IMR-90 (cell line): ENCODE results near the gene TRIP11. TPM values are rescaled to one million over a fixed set of nuclear protein-coding genes. Genes with fewer than 3 reads are reported as not detected.

Experiments used
- ATAC-seq: fragments of 200-7000 bp; cut with Tn5 transposase; 2 replicates; pipeline ENCODE4 v1.9.1; 2020; ENCODE audit warnings: low read depth, mild to moderate bottlenecking, moderate library complexity
- BruUV-seq: library from RNA; stranded (reverse); fragments of 400-500 nt; replicated peaks from 2 replicates; lab custom pipeline; 2021; lab: Mats Ljungman, UMichigan
- CTCF ChIA-PET: fragments of 300-600 bp; formaldehyde crosslinking; extraction: SDS; loops from one replicate; lab custom pipeline; 2021; ENCODE audit warnings: antibody characterized with exemption; lab: Yijun Ruan, JAX
- POLR2A ChIA-PET: fragments of 300-600 bp; sonication (Branson Sonifier 250); formaldehyde crosslinking; loops from one replicate; lab custom pipeline; 2022; ENCODE audit warnings: antibody characterized with exemption; ENCODE audit not compliant: unreplicated experiment; lab: Charles Lee
- DNase-seq: peaks from one replicate; pipeline ENCODE4 v3.0.0; 2013
- H2AFZ ChIP-seq: replicated peaks from 2 replicates; pipeline ENCODE3; 2013; ENCODE audit warnings: low read length, mild to moderate bottlenecking; ENCODE audit not compliant: poor library complexity
- H2AK5ac ChIP-seq: 2 replicates; pipeline ENCODE4 v1.6.1; 2013; ENCODE audit warnings: low read depth, low read length, inconsistent platforms
- H2AK9ac ChIP-seq: replicated peaks from 2 replicates; pipeline ENCODE3; 2013; ENCODE audit warnings: mild to moderate bottlenecking, low read depth, low read length, moderate library complexity; ENCODE audit not compliant: poor library complexity
- H2BK120ac ChIP-seq: 2 replicates; pipeline ENCODE4 v1.6.1; 2013; ENCODE audit warnings: low read depth, low read length, inconsistent platforms
- H2BK15ac ChIP-seq: 3 replicates; pipeline ENCODE4 v1.6.1; 2013; ENCODE audit warnings: low read depth, low read length, inconsistent platforms
- H2BK20ac ChIP-seq: 2 replicates; pipeline ENCODE4 v1.6.1; 2013; ENCODE audit warnings: low read depth, mild to moderate bottlenecking, inconsistent platforms, low read length, moderate library complexity
- H2BK5ac ChIP-seq: 2 replicates; pipeline ENCODE4 v1.6.1; 2013; ENCODE audit warnings: mild to moderate bottlenecking, low read depth, low read length, inconsistent platforms; ENCODE audit not compliant: poor library complexity, severe bottlenecking
- H3K14ac ChIP-seq: replicated peaks from 2 replicates; pipeline ENCODE4 v1.6.1; 2013; ENCODE audit warnings: low read depth, low read length, inconsistent platforms
- H3K18ac ChIP-seq: 2 replicates; pipeline ENCODE4 v1.6.1; 2013; ENCODE audit warnings: low read depth, low read length, control low read depth
- H3K23ac ChIP-seq: 2 replicates; pipeline ENCODE4 v1.6.1; 2013; ENCODE audit warnings: low read depth, low read length, inconsistent platforms
- H3K27ac ChIP-seq: 2 replicates; pipeline ENCODE4 v1.5.1; 2013; ENCODE audit warnings: mild to moderate bottlenecking, control low read depth, low read length; ENCODE audit not compliant: insufficient read depth
- H3K27me3 ChIP-seq: 2 replicates; pipeline ENCODE4 v1.6.1; 2013; ENCODE audit warnings: low read length; ENCODE audit not compliant: control insufficient read depth, insufficient read depth
- H3K36me3 ChIP-seq: 2 replicates; pipeline ENCODE4 v1.6.1; 2013; ENCODE audit warnings: low read length, mixed read lengths; ENCODE audit not compliant: control insufficient read depth, insufficient read depth
- H3K4ac ChIP-seq: 2 replicates; pipeline ENCODE4 v1.6.1; 2013; ENCODE audit warnings: low read depth, low read length, inconsistent platforms
- H3K4me1 ChIP-seq: 2 replicates; pipeline ENCODE4 v1.6.1; 2013; ENCODE audit warnings: low read length, mixed read lengths; ENCODE audit not compliant: control insufficient read depth, insufficient read depth
- H3K4me2 ChIP-seq: 2 replicates; pipeline ENCODE4 v1.6.1; 2013; ENCODE audit warnings: low read depth, mild to moderate bottlenecking, control low read depth, low read length, moderate library complexity
- H3K4me3 ChIP-seq: 2 replicates; pipeline ENCODE4 v1.5.1; 2013; ENCODE audit warnings: low read depth, mild to moderate bottlenecking, control low read depth, low read length, moderate library complexity; ENCODE audit not compliant: insufficient read depth
- H3K56ac ChIP-seq: 2 replicates; pipeline ENCODE4 v1.6.1; 2013; ENCODE audit warnings: low read length, inconsistent platforms; ENCODE audit not compliant: insufficient read depth; ENCODE audit errors: extremely low read depth
- H3K79me1 ChIP-seq, 2 experiments: 2 replicates each; pipeline ENCODE4 v1.6.1; 2013; ENCODE audit warnings: low read length in 2 of 2, inconsistent platforms in 1 of 2, low read depth in 1 of 2
- H3K9ac ChIP-seq: 2 replicates; pipeline ENCODE4 v1.6.1; 2013; ENCODE audit warnings: low read depth, low read length, control low read depth
- H3K9me1 ChIP-seq: 2 replicates; pipeline ENCODE4 v1.6.1; 2013; ENCODE audit warnings: low read length, inconsistent platforms; ENCODE audit not compliant: insufficient read depth
- H3K9me3 ChIP-seq: 2 replicates; pipeline ENCODE4 v1.6.1; 2013; ENCODE audit warnings: low read length; ENCODE audit not compliant: control insufficient read depth, insufficient read depth
- H4K20me1 ChIP-seq: 2 replicates; pipeline ENCODE4 v1.6.1; 2013; ENCODE audit warnings: low read length, inconsistent platforms; ENCODE audit not compliant: insufficient read depth
- H4K5ac ChIP-seq: 2 replicates; pipeline ENCODE4 v1.6.1; 2013; ENCODE audit warnings: mild to moderate bottlenecking, low read depth, low read length, control low read depth
- H4K8ac ChIP-seq, 2 experiments: 2 replicates each; pipeline ENCODE4 v1.6.1; 2013; ENCODE audit warnings: low read depth in 2 of 2, low read length in 2 of 2, control low read depth in 1 of 2, inconsistent platforms in 1 of 2
- H4K91ac ChIP-seq: 2 replicates; pipeline ENCODE4 v1.6.1; 2013; ENCODE audit warnings: low read depth, low read length, inconsistent platforms; ENCODE audit not compliant: insufficient read depth
- MAZ ChIP-seq: IDR thresholded peaks from 2 replicates; pipeline ENCODE4 v1.6.1; 2012; ENCODE audit warnings: low read depth, mild to moderate bottlenecking, low read length, improper control_type of control experiment, moderate library complexity, borderline replicate concordance
- WGBS, 2 experiments: methylation state at CpG; one replicate each; pipeline versions ENCODE4 v1.1.5 to v1.1.7; 2013; ENCODE audit warnings: missing lambda C conversion rate in 2 of 2; ENCODE audit not compliant: insufficient read length in 1 of 2; ENCODE audit errors: extremely low coverage in 2 of 2; 5-methylcytosine and 5-hydroxymethylcytosine counted together
- dilution Hi-C: fragments of 300-500 bp; cut with HindIII; formaldehyde crosslinking; loops from one replicate; pipeline ENCODE4 v1.14.3; 2018; ENCODE audit warnings: low sequenced_read_pairs; ENCODE audit not compliant: unreplicated experiment
- in situ Hi-C: fragments of 300-500 bp; cut with MboI; formaldehyde crosslinking; loops from 3 replicates; pipeline ENCODE4 v1.14.3; 2019; ENCODE audit warnings: low sequenced_read_pairs, inconsistent platforms, mixed read lengths
- intact Hi-C: fragments of 100-400 bp; cut with micrococcal nuclease; formaldehyde crosslinking; loops from 2 replicates; pipeline ENCODE4 v1.10.0; 2022
- polyA plus RNA-seq, 3 experiments: library from polyadenylated mRNA; depleted of rRNA; stranded (reverse); fragments of >200 nt; gene quantifications; 2 replicates each; pipeline ENCODE4 v1.2.3, GENCODE V29; 2012; ENCODE audit warnings: low replicate concordance in 1 of 3
- total RNA-seq: library from RNA; depleted of rRNA; stranded (reverse); fragments of >200 nt; gene quantifications from 2 replicates; pipeline ENCODE4 v1.2.3, GENCODE V29; 2012
- TF ChIP-seq, protein P1 (sequence below): conservative IDR thresholded peaks from 2 replicates; pipeline ENCODE4 v1.5.1; 2012; ENCODE audit warnings: mild to moderate bottlenecking, low read depth, low read length, improper control_type of control experiment

The TRIP11 gene
- total and polyA plus RNA-seq, 2 of the 4 experiments (the other 2 are of a cell fraction): 6.8 to 83.5 TPM

DNA sequence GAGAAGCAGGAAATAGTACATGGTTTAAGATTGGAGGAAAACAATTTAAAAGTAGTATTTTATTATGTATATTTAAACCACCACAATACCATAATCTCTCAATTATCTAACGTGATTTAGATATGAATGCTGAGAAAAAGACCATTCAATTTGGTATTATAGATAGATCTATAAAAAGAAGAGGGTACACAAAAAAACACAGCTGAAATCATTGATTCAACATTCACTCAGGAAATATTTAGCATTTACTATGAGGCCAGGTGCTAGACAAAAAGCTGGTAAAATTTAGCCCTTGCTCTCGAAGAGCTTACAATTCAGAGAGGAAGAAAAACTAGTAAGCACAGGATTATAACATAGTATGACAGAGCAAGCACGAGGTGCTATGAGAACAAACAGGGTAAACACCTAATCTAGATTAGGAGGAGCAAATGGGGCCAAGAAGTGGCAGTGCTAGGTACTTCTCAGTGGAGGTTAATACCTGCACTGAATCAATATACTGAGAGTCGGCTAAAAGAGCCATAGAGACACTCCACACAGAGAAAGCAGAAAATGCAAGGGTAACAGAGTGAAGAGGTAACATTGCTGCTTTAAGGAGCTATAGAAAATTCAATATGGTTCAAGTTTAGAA is 27.6 kb downstream of the TRIP11 start:
- intact Hi-C loops: no loop called here
- H3K14ac ChIP-seq: no peak overlapping the region
- WGBS, 2 experiments: no CpG with 5 or more reads among the region's 4 CpGs
- no peak overlapping the region for H2BK15ac ChIP-seq
- no TSS peak for BruUV-seq
- no peaks in the 10 kb centered on the region for H3K9me3 ChIP-seq
- TF ChIP-seq, protein P1, sequence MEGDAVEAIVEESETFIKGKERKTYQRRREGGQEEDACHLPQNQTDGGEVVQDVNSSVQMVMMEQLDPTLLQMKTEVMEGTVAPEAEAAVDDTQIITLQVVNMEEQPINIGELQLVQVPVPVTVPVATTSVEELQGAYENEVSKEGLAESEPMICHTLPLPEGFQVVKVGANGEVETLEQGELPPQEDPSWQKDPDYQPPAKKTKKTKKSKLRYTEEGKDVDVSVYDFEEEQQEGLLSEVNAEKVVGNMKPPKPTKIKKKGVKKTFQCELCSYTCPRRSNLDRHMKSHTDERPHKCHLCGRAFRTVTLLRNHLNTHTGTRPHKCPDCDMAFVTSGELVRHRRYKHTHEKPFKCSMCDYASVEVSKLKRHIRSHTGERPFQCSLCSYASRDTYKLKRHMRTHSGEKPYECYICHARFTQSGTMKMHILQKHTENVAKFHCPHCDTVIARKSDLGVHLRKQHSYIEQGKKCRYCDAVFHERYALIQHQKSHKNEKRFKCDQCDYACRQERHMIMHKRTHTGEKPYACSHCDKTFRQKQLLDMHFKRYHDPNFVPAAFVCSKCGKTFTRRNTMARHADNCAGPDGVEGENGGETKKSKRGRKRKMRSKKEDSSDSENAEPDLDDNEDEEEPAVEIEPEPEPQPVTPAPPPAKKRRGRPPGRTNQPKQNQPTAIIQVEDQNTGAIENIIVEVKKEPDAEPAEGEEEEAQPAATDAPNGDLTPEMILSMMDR: no peak
- no peak for TF ChIP-seq MAZ
- no peak overlapping the region for H3K9ac ChIP-seq
- CTCF ChIA-PET: interaction anchor here (0.6 to 1.2 kb wide), 2 partner anchors 15 to 138 kb away, joined by 3 to 6 read pairs; no protein-coding TSS in a partner anchor
- H3K9me1 ChIP-seq: no peaks in the 10 kb centered on the region
- H4K91ac ChIP-seq: no peak overlapping the region
- H3K4me2 ChIP-seq: no peak overlapping the region
- no peak overlapping the region for H2AFZ ChIP-seq
- H2BK120ac ChIP-seq: no peak overlapping the region
- H2BK20ac ChIP-seq: no peak overlapping the region
- H4K8ac ChIP-seq: no peak overlapping the region
- no peaks in the 10 kb centered on the region for H3K27me3 ChIP-seq
- no peak overlapping the region for H3K18ac ChIP-seq
- H3K27ac ChIP-seq: no peak overlapping the region
- in situ Hi-C loops: loop anchor here (25.0 kb wide), 1 partner anchor 525 kb away; no protein-coding TSS in a partner anchor
- H3K36me3 ChIP-seq: peaks cover 23% of the 10 kb centered on the region
- ATAC-seq: no peak
- POLR2A ChIA-PET: no interaction called here
- H2BK5ac ChIP-seq: no peak overlapping the region
- DNase-seq: no peak
- no peak overlapping the region for H3K56ac ChIP-seq
- peaks cover 7 to 19% of the 10 kb centered on the region in 2 experiments; a peak in 3 of 4 replicates for H3K79me1 ChIP-seq
- no peaks in the 10 kb centered on the region for H3K4me1 ChIP-seq
- dilution Hi-C loops: no loop called here
- no peak overlapping the region for H3K4ac ChIP-seq
- no peak overlapping the region for H3K23ac ChIP-seq
- no peaks in the 10 kb centered on the region for H4K20me1 ChIP-seq
- H4K5ac ChIP-seq: no peak overlapping the region
- H2AK9ac ChIP-seq: no peak overlapping the region
- H2AK5ac ChIP-seq: no peak overlapping the region
- H3K4me3 ChIP-seq: no peak overlapping the region
